A172 (cell line): ENCODE data around the gene RBBP5. TPM values are rescaled to one million over a fixed set of nuclear protein-coding genes. Genes with fewer than 3 reads are reported as not detected.

ENCODE experiments used
- DNase-seq: peaks from one replicate; pipeline ENCODE4 v3.0.0-alpha.2; 2015; ENCODE audit warnings: low spot score
- total RNA-seq: library from RNA; depleted of rRNA; stranded (reverse); fragments of >200 nt; shearing (Covaris generic); gene quantifications from 2 replicates; pipeline ENCODE4 v1.2.3, GENCODE V29; 2014

Gene RBBP5
- total RNA-seq, 1 experiment from 2014 or later = 30.7 TPM

DNA sequence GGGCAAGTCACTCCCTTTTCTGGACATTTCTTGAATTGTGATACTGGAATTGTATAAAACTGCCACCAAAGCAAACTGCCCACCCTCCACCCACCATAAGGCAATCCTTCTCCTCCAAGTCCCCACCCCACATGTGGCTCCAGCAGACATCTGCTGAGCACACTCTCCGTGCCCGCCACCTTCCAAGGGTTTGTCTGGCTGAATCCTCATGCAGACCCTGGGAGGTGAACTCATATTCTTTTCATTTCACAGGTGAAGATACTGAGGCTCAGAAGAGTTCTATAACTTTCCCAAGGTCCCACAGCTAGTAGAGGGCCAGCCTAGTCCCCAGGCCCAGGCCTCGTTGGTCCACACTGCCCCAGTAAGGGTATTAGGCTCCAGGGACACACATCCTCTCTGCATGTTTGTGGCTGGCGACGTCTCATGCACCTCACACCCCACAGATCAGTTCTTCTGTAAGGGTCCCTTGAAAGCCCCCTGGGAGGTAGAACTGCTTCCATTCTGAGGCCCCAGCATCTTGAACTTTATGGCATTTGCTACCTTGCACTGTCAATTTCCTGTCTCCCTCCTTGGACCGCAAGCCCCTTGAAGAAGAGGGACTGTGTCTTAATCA, 64.7 kb downstream of the RBBP5 start:
- no peak for DNase-seq

DNA sequence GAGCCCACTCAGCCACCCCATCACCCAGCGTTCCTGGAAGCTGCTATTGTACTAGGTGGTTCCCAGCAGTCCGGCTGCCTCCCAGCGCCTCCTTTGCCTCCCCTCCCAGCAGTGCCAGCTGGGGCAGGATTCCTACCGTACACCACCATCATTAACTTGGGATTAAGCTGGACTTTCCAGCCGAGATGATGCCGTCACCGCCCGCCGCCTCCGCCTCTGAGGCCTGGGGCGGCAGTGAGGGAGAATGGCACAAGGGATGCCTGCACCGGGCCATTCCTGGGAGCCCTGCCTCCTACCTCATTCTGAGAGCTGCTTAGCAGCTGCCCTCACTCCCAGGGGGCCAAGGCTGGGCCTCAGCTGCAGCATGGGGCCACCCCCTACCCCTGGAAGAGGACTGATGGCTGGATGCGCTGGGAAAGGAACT, 65.6 kb downstream of the RBBP5 start:
- DNase-seq = no peak

DNA sequence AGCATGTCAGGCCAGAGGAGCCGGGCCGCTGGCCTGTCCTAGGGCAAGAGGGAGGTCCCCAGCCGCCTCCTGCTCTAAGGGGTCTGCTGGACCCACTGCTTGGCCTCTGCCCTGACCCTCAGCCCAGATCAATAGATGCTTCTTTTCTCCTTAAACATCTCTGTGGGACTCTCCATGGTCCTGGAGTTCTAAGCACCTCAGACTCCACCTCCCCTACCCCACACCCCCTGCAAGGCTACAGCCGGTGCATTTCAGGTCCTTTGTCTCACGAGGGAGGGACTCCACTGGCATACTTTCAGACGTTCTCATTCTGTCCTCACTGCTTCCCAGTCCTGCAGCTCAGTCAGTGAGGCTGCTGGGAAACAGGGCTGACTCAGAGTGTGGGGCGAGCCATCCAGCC, 67.8 kb downstream of the RBBP5 start:
- no peak for DNase-seq

DNA sequence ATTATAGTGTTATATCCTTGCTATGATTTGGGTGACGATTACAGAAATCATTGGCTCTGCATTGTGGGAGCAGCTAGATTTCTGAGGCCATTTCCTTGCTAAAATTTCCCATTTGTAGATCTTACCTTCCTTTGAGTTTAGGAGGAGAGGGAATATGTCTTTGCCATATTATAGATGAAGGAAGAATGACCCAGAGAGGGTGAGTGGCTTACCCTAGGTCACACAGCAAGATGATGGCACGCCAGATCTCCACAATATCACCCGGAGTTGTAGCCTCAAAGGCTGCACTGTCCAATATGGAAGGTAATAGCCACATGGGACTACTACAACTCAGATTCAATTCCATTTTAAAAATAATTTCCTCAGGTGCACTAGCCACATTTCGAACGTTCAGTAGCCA, 68.5 kb downstream of the RBBP5 start:
- DNase-seq = no peak

DNA sequence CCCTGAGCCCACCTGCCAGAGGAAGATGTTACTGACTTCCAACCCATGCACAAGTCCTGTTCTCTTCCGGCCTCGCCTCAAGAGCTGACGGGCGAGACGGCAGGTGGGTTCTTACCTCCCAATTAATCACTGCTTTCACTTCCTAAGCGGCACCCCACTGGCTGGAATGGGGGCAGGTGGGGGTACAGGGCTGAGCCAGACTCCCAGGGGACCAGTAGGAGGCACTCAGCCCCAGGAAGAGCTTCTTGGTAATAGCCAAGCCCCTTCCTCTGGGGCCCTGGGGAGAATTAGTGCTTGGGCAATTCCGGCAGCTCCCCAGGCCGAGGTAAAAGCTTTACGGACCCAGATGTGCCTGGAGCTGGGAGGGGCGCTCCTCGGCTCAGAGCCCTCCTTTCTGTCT, 69.1 kb downstream of the RBBP5 start:
- no peak for DNase-seq

DNA sequence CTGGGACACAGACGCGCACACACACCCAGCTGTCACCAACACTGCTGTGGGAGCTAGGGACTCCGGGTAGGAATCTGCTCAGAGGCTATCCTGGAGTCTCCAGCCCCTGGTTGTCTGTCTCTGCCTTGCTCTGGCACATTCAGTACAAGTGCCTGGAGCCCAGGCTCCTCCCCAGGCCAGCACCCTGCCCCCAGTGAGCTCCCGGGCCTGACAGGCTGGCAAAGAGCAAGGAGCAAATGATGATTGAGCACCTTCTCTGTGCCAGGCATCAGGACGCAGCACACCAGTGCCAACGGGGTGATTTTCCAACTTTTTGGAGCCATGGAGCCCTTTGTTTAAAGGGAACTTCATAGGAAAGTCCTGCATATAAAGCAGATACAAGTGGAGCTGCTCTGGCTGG, 72.3 kb downstream of the RBBP5 start:
- DNase-seq = no peak

DNA sequence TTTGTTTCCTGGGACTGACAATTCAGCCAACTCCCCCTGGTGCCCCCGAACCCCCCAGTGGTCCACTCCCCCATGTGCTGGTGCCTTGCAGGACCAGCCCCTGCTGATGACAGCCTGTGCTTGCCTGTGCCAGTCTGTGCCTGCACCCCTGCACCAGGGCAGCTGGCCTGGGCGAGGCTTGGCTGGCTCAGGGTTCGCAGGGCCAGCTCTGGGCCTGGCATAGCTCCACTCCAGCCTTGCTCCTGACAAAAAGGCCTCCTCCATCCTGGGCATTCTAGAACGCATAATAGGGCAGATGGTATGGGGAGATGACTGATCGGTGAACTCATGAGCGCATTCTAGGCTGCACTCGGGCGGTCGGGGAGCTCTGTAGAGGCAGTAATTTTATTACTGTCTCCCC, 73.4 kb downstream of the RBBP5 start:
- no peak for DNase-seq

DNA sequence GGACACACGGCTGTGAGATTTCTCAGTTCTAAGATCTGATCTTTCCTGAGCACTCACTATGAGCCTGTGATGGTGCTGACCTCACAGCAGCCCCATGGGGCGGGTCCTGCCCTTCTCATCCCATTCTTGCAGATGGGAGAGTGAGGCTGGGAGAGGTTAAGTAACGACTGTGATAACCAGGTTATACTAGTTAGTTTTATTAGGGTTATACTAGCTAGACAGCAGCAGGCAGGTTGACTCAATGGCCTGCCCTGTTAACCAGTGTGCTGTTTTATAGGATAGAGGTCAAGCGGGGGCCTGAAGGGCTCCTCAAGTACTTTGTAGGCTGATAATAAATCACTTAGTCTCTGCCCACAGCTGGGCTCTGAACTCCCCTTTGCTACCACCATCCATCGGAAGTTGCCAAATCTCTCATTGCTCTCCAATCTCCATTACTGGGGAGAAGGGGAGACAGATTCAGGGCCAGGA, 74.0 kb downstream of the RBBP5 start:
- no peak for DNase-seq

DNA sequence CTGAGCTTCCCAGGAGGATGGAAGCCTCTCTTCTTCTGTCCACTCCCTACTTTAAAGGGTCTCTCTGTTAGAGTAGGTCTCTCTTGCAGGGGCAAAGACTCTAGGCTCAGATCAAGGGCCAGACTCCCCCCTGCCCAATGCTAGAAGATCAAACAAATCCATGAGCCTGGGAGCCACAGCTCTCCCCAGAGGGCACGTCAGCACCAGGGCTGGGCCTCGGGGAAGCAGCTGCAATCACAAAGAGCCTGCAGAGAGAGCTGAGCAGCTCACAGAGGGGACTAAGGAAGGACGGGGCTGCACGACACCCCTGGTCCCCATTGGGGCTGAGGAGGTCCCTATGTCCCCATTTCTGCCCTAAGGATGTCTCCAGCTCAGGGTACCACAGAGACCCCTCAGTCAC, 74.9 kb downstream of the RBBP5 start:
- DNase-seq = no peak

DNA sequence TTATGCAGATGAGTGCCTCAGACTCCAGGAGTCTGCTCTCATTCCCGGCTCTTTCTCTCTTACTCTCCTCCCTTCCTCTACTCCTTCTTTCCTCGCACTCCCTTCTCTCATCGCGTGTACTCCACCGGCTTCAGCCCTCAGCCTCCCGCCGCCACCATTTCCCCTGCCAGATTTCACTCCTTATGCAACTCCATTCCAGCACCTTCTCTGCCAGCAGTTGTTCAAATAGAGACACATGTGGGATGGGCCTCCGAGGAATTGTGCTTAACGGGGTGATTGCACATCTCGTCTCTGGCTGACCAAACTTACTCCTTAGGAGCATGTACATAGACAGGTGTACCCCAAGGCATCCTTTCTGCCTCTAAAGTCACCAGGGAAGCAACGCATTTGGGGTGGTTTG, 76.6 kb downstream of the RBBP5 start:
- DNase-seq = no peak

DNA sequence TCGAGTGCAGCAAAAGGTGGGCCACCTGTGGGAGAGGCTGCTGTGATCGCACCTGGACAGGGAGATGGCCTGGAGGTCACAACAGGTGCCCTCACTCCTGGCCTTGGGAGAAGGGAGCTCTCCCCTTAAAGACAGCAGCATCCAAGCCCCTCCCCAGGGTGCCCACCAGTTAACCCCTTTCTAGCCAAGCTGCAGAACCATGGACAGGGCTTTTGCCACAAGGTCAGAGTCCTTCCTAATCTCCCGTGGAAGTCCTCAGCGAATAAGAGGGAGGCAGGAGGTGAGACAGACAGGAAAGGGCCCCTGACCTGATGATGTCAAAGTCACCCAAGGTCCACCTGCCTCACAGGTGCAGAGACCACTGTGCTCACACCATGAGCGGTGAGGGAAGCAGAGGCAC, 77.0 kb downstream of the RBBP5 start:
- no peak for DNase-seq

DNA sequence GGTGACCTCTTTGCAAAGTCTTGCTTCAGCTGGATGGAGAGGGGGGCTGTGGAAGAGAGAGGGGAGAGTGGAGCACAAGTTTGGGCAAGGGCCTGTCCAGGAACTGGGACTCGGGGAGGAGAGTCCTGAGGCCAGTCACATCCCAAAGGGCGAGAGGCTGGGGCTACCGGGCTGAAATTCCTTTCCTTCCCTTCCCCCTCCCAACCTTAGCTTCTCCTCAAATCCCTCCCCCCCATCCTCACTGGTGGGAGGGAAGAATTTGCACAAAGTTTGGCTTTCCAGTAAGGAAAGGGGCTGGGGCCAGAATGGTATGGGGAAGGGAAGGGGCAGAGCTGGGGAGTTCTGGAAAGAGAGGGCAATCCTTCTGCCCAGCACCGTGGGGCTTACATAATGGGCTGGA, 77.9 kb downstream of the RBBP5 start:
- no peak for DNase-seq

DNA sequence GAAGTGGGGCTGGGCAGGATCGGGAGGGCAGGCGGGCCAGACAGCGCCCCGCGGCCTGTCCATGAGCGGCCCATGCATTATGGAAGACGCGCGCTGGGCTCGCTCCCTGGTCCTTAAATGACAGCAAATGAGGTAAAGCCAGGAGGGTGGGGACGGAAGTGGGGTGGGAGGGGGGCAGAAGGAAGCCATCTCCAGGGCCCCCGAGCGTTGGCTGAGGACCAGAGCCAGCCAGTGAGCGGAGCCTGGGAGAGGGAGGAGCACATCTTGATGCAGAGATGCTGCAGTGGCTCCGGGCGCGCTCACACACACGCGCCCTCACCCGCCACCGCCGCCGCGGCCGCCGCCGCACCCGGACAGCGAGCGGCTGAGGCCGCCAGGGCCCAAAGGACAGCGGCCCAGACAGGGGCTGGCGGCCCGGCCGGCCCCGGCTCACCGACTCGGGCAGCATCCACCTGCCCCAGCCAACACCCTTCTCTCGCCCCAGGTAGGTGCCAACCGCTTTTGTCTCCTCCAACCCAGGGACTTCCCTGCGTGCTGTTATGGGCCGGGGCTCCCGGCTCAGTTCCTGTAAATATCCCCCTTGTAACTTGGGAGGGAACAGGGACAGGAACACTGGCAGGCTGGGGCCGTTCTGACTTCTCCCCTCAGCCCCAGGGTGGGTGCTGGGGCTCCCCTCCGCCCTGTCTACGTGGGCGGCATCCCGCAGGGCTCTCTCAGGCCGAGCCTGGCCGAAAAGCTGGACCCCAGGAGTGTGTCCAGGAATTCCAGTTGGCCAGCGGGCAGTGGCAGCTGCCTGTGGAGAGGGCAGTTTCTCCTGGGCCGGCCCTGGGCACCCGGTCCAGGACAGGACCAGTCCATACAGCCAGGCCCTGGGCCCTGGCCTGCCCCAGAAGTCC, 78.6 kb downstream of the RBBP5 start, which contains the start of gene CNTN2:
Gene CNTN2, plus strand, starts transcription at position 302 of the 896 bp plus-strand sequence. CDS start 9,974 bp downstream, outside the sequence.
- no peak for DNase-seq

DNA sequence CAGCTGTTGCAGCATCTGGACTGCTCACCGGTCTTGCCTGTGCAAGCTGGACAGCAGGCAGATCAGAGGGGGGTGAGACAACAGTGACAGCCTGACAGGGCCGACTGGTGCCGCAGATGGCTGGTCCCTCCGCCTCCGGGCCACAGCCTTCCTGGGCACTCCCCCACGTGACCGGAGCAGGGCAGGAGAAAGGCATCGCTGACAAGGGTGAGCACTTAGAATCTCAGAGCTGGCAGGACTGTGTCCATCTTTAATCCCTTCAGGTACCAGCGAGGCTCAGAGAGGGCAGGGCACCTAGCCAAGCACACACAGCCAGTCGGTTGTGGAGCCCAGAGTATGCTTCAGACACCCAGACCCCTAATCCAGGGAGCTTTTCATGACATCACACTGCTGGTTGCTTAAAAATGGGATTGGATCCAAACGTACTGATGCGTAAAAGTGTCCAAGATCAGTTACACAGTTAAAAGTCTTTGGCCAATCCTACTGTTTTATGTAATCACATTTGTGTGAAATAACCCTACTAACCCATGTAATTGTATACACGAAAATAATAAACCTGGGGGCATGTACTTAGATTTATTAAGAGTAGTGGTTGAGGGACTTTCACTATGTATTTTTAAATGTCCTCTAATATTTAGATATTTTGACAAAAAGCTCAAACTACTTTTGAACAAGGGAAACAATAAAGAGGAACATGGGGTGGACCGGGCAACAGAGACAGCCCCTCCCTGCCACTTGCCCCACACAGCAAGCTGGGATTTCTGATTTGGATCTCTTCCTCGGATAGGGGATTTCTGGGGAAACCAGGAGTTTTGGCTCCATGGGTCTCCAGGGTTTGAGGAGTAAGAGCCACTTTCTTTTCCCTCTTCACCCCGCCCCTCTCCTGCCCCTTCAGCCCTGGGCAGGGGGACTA, 79.5 kb downstream of the RBBP5 start:
- DNase-seq = no peak

DNA sequence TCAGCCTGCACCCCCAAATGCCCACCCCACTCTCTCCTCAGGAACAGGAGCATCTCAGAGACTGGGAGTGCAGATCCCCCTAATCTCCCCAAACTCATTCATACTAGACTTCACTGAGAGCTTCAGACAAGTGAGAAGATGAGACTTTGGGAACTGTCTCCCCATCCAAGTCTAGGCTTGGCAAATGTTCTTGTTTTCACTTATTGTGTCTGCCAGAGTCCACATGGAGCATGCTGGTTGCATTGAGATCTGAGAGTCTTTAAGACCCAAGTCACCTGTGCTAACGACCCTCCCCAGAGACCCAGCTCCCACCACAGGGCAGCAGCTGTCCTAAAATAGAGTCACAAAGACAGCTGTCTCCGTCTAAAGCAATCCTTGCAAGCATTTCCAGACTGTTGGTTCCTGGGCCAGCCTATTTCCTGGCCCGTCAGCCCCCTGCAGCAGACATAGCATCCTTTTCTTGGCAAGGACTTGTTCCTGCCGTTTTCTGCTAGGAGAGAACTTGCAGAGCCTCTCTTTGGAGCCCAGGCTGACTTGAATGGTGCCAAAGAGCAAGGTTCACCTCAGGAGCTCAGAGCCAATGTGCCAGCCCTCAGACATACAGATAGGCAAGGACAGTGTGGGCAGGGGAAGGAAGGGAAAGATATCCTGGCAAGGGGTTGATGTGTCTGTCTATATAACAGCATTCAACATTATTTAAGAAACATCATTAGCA, 80.6 kb downstream of the RBBP5 start:
- no peak for DNase-seq

DNA sequence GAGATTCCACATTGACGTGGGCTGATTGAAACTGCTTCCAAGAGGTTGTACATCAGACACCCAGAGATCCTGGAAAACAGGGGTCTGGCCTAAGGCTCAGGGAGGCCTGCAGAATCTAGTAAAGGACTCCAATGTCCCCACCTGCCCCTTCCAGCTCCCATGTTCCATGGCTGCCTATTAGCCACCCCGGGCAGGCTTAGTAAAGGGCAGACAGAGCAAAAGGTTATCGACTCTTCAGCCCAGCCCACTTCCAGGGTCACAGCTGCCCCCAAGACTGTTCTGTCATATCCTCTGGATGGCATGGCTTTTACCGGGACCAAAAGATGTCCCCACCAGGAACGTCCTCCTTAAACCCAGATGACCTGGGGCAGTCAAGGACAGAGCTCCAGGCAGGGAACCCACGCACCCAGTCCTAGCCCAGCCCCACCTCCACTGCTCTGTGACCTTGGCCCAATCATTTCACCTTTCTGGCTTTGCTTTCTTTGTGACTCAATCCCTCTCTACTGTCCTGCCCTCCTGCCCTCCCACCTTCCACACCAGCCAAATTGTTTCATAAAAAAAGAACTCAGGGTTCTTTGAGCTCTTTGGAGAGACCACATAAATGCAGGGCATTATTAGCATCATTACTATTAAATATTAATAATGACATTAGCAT, 83.5 kb downstream of the RBBP5 start:
- no peak for DNase-seq

DNA sequence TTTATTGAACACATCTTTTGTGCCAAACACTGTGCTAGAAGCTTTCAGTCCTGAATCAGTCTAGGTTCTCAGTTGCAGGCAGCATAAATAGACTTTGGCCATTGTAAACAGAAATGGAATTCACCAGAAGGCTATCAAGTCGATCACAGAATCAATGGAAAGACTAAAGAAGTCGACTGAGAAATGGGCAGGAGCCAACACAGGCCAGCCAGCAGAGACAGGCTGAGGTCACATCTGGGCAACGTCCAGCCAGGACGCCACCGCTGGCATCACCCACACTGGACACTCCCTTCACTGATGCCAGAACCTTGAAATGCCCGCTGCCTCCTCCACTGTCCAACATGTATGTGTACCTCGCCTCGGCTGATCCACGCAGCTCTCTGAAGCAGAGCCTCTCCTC, 84.2 kb downstream of the RBBP5 start:
- no peak for DNase-seq
